H1 (cell line): ENCODE measurements around the gene DOLK. TPM values are rescaled to one million over a fixed set of nuclear protein-coding genes. Genes with fewer than 3 reads are reported as not detected.

Experiments
- ASH2L ChIP-seq: fragments of 200-600, 300-600 bp; sonication (generic); IDR thresholded peaks from one replicate; pipeline ENCODE4 v1.7.1; 2017; ENCODE audit warnings: low read length
- BRCA1 ChIP-seq: IDR thresholded peaks from 2 replicates; pipeline ENCODE4 v1.6.1; 2012; ENCODE audit warnings: low read depth, low read length, improper control_type of control experiment
- RFX5 ChIP-seq: IDR thresholded peaks from 2 replicates; pipeline ENCODE4 v1.6.1; 2011; ENCODE audit warnings: low read depth, low read length, improper control_type of control experiment, borderline replicate concordance
- YY1 ChIP-seq: IDR thresholded peaks from 2 replicates; pipeline ENCODE4 v1.6.1; 2011; ENCODE audit warnings: low read depth, mild to moderate bottlenecking, low read length
- polyA plus RNA-seq, 7 experiments: library from polyadenylated mRNA; depleted of rRNA in 3 of 7; stranded (reverse) in 5 of 7; unstranded in 2 of 7; fragments of >200 nt in 5 of 7; fragments of 200-250 nt in 2 of 7; gene quantifications; 1 replicate in 5 of 7; 2 replicates in 1 of 7; 4 replicates in 1 of 7; pipeline versions ENCODE4 v1.2.1 to v1.2.3, GENCODE V29; 2011 to 2013; ENCODE audit warnings: missing spikeins in 2 of 7, mixed read lengths in 2 of 7
- total RNA-seq: library from RNA; stranded (reverse); fragmentation: NEBNext Ultra II Directional; extraction: Animal tissue kit (Norgen Biotek cat#: 25700); gene quantifications from 2 replicates; pipeline ENCODE4 v1.2.1, GENCODE V29; 2021
- TF ChIP-seq, protein P1 (sequence below): IDR thresholded peaks from 2 replicates; pipeline ENCODE4 v1.6.1; 2012; ENCODE audit warnings: inconsistent platforms

The DOLK gene
- total and polyA plus RNA-seq, 2 of the 8 experiments (the other 6 are each of a cell fraction or from before 2014, with no cell fraction given), result 17.2 to 44.3 TPM

- TF ChIP-seq, protein P1, sequence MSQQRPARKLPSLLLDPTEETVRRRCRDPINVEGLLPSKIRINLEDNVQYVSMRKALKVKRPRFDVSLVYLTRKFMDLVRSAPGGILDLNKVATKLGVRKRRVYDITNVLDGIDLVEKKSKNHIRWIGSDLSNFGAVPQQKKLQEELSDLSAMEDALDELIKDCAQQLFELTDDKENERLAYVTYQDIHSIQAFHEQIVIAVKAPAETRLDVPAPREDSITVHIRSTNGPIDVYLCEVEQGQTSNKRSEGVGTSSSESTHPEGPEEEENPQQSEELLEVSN, result no peak
- TF ChIP-seq ASH2L (no peak), RFX5 (no peak), BRCA1 (no peak), YY1 (no peak)
- TF ChIP-seq, all 59 proteins: peak for 0
Observed at GRCh38 chr9:128913995-128914772, 33.2 kb downstream of the DOLK start (continued).
